K562 (cell line): ENCODE measurements around the gene SNX9. TPM values are rescaled to one million over a fixed set of nuclear protein-coding genes. Genes with fewer than 3 reads are reported as not detected.
A peak's percentile ranks its signal among the peaks of the same experiment; 100 is the strongest.

Experiments
- CBX5 ChIP-seq: IDR thresholded peaks from 2 replicates; pipeline ENCODE4 v1.6.1; 2014; ENCODE audit warnings: low read depth, borderline replicate concordance
- FOXP4 ChIP-seq: sonication (generic); formaldehyde crosslinking; IDR thresholded peaks from 2 replicates; pipeline ENCODE4 v1.8.0; 2022; ENCODE audit warnings: mild to moderate bottlenecking, missing genetic modification reagents, borderline replicate concordance
- HDGF ChIP-seq: fragments of 450-650 bp; IDR thresholded peaks from 2 replicates; pipeline ENCODE4 v1.6.1; 2016
- ILK ChIP-seq: fragments of 450-650 bp; IDR thresholded peaks from 2 replicates; pipeline ENCODE4 v1.6.1; 2016; ENCODE audit warnings: missing genetic modification characterization, low read depth, mild to moderate bottlenecking, missing compliant biosample characterization, moderate library complexity, borderline replicate concordance
- JUN ChIP-seq, 2 experiments: sonication (generic) in 1 of 2; formaldehyde crosslinking in 1 of 2; IDR thresholded peaks; 2 replicates each; pipeline versions ENCODE4 v1.6.1 to v1.8.0; 2012 to 2022; ENCODE audit warnings: borderline replicate concordance in 2 of 2, mild to moderate bottlenecking in 2 of 2, improper control_type of control experiment in 1 of 2, low read depth in 1 of 2, low read length in 1 of 2, missing genetic modification reagents in 1 of 2
- MCM3 ChIP-seq: fragments of 450-650 bp; IDR thresholded peaks from 2 replicates; pipeline ENCODE4 v1.6.1; 2016
- MCM5 ChIP-seq: fragments of 450-650 bp; IDR thresholded peaks from 2 replicates; pipeline ENCODE4 v1.6.1; 2016; ENCODE audit warnings: low read depth
- SFPQ ChIP-seq: fragments of 200-400 bp; formaldehyde crosslinking; IDR thresholded peaks from 2 replicates; pipeline ENCODE4 v1.6.1; 2017; ENCODE audit warnings: mild to moderate bottlenecking, low read depth, low read length, moderate library complexity
- SIRT6 ChIP-seq: IDR thresholded peaks from one replicate; pipeline ENCODE4 v1.6.1; 2012; ENCODE audit warnings: low read depth, mild to moderate bottlenecking, control low read depth, inconsistent platforms, low read length, moderate library complexity
- SRF ChIP-seq, 2 experiments: fragments of 250-450, 450-650 bp in 1 of 2; sonication (Bioruptor Pico) in 1 of 2; sonication (generic) in 1 of 2; formaldehyde crosslinking; IDR thresholded peaks; 2 replicates each; pipeline versions ENCODE4 v1.5.0 to v1.5.1; 2020 to 2022; ENCODE audit warnings: mild to moderate bottlenecking in 1 of 2, missing genetic modification reagents in 1 of 2
- TFE3 ChIP-seq: fragments of 450-650 bp; formaldehyde crosslinking; IDR thresholded peaks from 2 replicates; pipeline ENCODE4 v1.4.0; 2020; ENCODE audit warnings: mild to moderate bottlenecking, mixed read lengths
- ZBTB8A ChIP-seq: fragments of 450-650 bp; IDR thresholded peaks from 2 replicates; pipeline ENCODE4 v1.6.1; 2018; ENCODE audit warnings: mild to moderate bottlenecking, moderate library complexity; ENCODE audit not compliant: partially characterized antibody
- ZNF280B ChIP-seq: fragments of 250-450 bp; sonication (Bioruptor Pico); IDR thresholded peaks from 2 replicates; pipeline ENCODE4 v1.5.1; 2021; ENCODE audit warnings: mild to moderate bottlenecking
- polyA plus RNA-seq, 8 experiments: library from polyadenylated mRNA; depleted of rRNA in 4 of 8; stranded (reverse) in 5 of 8; unstranded in 3 of 8; fragments of >200 nt; fragmentation: Nextera tagmentation in 2 of 8; fragmentation: Illumina TruSeq in 1 of 8; extraction: Ambion mirVana in 2 of 8; extraction: Trizol in 1 of 8; gene quantifications; 2 replicates each; pipeline versions ENCODE4 v1.2.1 to v1.2.3, GENCODE V29; 2011 to 2014; ENCODE audit warnings: inconsistent platforms in 1 of 8, missing spikeins in 1 of 8
- total RNA-seq, 7 experiments: library from RNA; depleted of rRNA in 6 of 7; stranded (reverse); fragments of >200 nt in 6 of 7; fragmentation: Illumina TruSeq in 2 of 7; extraction: Trizol in 2 of 7; gene quantifications; 2 replicates each; pipeline versions ENCODE4 v1.2.1 to v1.2.3, GENCODE V29; 2011 to 2021; ENCODE audit warnings: low replicate concordance in 1 of 7
- TF ChIP-seq, protein P1 (sequence below): sonication (generic); formaldehyde crosslinking; IDR thresholded peaks from 2 replicates; pipeline ENCODE4 v1.8.1; 2023; ENCODE audit warnings: mild to moderate bottlenecking, missing genetic modification reagents

SNX9 gene
- total and polyA plus RNA-seq, 9 of the 15 experiments (the other 6 are each of a cell fraction or from before 2014, with no cell fraction given) = 6.0 to 81.7 (median 57.1) TPM

DNA sequence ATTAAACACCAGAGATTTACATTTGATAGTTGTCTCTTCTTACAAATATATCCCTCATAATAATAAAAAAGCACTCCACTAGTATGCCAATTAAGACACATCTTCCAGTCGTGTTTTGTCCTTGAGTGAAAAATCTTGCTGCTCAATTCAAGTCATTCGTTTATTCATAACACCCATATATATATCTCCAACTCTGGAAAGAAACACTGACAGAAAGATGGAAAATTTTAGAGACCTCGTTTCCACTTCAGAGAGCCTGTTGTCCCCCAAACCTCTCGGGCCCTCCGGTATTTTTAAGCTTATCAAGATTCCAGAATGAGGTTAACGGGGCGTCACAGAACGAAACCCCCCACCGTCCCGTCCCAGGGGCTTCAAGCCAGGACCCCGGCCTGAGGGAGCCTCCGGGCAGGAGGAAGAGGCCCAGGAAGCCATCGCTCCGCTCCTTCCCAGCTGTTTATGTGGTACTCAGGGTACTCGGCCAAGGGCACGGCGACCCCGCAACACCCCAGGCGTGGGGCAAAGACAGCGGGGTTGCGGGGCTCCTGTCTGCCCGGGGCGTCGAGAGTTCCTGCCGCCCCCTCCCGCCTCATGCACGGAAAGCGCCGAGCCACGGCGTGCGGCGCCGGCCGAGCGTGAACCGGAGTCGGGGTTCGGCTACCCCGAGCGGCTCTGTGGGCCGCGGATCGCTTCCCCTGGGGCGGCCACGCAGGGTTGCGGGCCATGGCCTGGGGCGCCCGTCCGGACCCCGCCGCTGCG lies 623 bp upstream of the SNX9 start (continued):
- no peak for TF ChIP-seq SRF (CRISPR knock-in tag; IDR thresholded peaks at IDR 0.05)
- TF ChIP-seq JUN (IDR thresholded peaks at IDR 0.05; ENCODE audit: borderline replicate concordance, low read depth, low read length) = no peak
- TF ChIP-seq JUN (CRISPR knock-in tag; IDR thresholded peaks at IDR 0.05; ENCODE audit: borderline replicate concordance) = no peak
- TF ChIP-seq, protein P1, sequence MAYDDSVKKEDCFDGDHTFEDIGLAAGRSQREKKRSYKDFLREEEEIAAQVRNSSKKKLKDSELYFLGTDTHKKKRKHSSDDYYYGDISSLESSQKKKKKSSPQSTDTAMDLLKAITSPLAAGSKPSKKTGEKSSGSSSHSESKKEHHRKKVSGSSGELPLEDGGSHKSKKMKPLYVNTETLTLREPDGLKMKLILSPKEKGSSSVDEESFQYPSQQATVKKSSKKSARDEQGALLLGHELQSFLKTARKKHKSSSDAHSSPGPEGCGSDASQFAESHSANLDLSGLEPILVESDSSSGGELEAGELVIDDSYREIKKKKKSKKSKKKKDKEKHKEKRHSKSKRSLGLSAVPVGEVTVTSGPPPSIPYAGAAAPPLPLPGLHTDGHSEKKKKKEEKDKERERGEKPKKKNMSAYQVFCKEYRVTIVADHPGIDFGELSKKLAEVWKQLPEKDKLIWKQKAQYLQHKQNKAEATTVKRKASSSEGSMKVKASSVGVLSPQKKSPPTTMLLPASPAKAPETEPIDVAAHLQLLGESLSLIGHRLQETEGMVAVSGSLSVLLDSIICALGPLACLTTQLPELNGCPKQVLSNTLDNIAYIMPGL (CRISPR knock-in tag) = peak; percentile 50; the same call in 1 of the 2 replicates
- no peak for TF ChIP-seq FOXP4 (CRISPR knock-in tag)
- no peak for TF ChIP-seq ILK
- no peak for TF ChIP-seq TFE3 (CRISPR knock-in tag)
- no peak for TF ChIP-seq MCM3
- no peak for TF ChIP-seq MCM5
- TF ChIP-seq SIRT6 = no peak
- no peak for TF ChIP-seq SFPQ
- no peak for TF ChIP-seq HDGF
- no peak for TF ChIP-seq CBX5
- TF ChIP-seq ZBTB8A = no peak
- TF ChIP-seq ZNF280B (CRISPR knock-in tag) = no peak
